ENCODE data around the gene WIPI1.
A peak's percentile ranks its signal among the peaks of the same experiment; 100 is the strongest.

Gene WIPI1

DNA sequence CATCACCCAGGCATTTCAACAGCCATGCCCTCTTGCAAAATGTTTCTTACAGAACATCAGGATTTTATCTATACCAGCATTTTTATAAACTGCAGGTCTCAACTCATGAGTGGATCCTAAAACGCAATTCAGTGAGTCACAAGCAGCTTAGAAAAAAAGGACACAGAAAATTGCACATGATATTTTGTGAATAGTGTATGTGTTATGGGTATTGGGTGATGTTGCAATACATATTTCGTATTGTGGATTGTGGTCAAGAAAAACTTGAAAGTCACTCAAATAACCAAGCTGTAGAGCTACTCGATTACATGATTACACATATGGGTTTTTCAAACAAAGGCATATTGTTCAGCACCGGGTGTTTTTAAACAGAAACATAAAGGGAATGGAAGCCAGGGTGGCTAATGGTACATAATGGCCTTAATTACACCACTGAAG is 1.4 kb downstream of the WIPI1 start:
- H3K27me3 ChIP-seq (replicated peaks) = no peaks in the 10 kb centered on the region
- no peak for TF ChIP-seq CTCF (IDR thresholded peaks at IDR 0.05; ENCODE audit: low read depth, low read length, missing control alignments)
- DNase-seq = peak; percentile 57
- H3K27ac ChIP-seq = peak overlapping the region; percentile 88
- peaks cover 15% of the 10 kb centered on the region for H3K36me3 ChIP-seq (replicated peaks)
- H3K4me3 ChIP-seq (ENCODE audit: low read depth, low read length) = peak overlapping the region; percentile 81
- in situ Hi-C loops (cut with HindIII; ENCODE audit: low pct_ligation_motif_present, low sequenced_read_pairs) = no loop called here

DNA sequence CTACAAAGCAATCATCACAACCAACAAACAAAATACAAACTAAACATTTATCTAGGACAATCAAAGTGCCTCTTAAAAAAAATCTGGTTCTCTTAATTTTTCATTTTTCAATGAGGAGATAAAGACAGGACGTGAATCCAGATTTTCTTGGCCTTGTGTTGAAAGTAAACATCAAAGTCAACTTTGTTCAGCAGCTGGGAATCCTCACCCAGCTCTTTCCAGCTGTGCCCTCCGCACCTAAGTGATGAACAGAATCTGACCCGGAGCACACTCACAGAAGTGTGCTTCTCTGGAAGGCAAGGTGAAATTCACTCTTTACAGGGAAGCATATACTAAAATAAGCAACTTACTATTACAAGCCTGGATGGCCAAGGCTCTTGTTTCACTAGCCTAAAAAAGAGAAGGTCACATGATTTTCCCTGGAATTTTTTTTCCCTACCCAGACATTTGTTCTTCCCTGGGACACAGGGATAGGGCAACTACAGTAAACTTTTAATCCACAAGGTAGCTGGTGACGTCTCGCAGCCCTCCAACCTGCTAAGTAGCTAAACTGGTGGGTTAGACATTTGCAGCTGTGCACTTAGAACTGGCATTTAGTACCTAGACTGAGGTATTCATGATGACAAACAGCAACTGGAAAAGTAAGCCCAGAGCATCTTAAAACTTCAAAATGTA is 3.2 kb downstream of the WIPI1 start:
- Histone ChIP-seq H3K27me3 (replicated peaks) (no peaks in the 10 kb centered on the region), H3K27ac (no peak overlapping the region), H3K4me3 (ENCODE audit: low read depth, low read length) (no peak overlapping the region), H3K36me3 (replicated peaks) (peaks cover 24% of the 10 kb centered on the region)
- in situ Hi-C loops (cut with HindIII; ENCODE audit: low pct_ligation_motif_present, low sequenced_read_pairs) = no loop called here
- no peak for DNase-seq
- no peak for TF ChIP-seq CTCF (IDR thresholded peaks at IDR 0.05; ENCODE audit: low read depth, low read length, missing control alignments)

GRCh38 chr17:68452724-68453290 is 4.5 kb downstream of the WIPI1 start:
- Histone ChIP-seq H3K4me3 (ENCODE audit: low read depth, low read length) (no peak overlapping the region), H3K27me3 (replicated peaks) (no peaks in the 10 kb centered on the region), H3K27ac (no peak overlapping the region), H3K36me3 (replicated peaks) (peaks cover 34% of the 10 kb centered on the region)
- in situ Hi-C loops (cut with HindIII; ENCODE audit: low pct_ligation_motif_present, low sequenced_read_pairs) = no loop called here
- TF ChIP-seq CTCF (IDR thresholded peaks at IDR 0.05; ENCODE audit: low read depth, low read length, missing control alignments) = no peak
- DNase-seq = no peak

DNA sequence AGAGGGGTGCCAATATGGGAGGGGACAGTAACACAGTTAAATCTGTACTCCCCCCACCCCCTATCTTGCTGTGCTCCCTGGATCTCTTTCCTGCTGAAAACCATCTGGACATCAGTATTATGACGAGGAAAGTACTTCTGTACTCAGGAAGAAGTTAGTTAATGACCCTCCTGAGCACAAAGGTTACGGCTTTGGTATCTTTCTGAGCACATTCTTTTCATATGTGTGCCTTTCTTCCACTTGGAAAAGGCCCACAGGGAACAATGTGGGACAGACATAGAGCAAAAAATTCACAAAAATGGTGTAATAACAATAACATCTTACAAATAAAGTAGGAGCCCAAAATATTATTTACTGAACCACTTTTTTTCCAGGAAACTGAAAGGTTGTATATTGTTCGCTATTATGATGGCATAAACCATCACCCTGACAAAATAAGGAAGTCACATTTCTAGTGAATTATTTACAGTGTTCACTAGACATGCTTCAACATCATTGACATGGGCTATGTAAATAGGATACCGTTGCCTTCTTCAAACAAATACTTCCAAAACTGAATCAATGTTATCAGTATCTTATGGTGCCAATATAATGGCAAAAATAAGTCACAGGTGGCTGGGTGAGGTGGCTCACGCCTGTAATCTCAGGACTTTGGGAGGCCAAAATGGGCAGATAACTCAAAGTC is 5.5 kb downstream of the WIPI1 start:
- in situ Hi-C loops (cut with HindIII; ENCODE audit: low pct_ligation_motif_present, low sequenced_read_pairs) = no loop called here
- DNase-seq = no peak
- no peak for TF ChIP-seq CTCF (IDR thresholded peaks at IDR 0.05; ENCODE audit: low read depth, low read length, missing control alignments)
- Histone ChIP-seq H3K4me3 (ENCODE audit: low read depth, low read length) (no peak overlapping the region), H3K27me3 (replicated peaks) (no peaks in the 10 kb centered on the region), H3K27ac (no peak overlapping the region), H3K36me3 (replicated peaks) (peaks cover 34% of the 10 kb centered on the region)

GRCh38 chr17:68450801-68451200 is 6.5 kb downstream of the WIPI1 start:
- no peak for TF ChIP-seq CTCF (IDR thresholded peaks at IDR 0.05; ENCODE audit: low read depth, low read length, missing control alignments)
- in situ Hi-C loops (cut with HindIII; ENCODE audit: low pct_ligation_motif_present, low sequenced_read_pairs) = no loop called here
- no peaks in the 10 kb centered on the region for H3K27me3 ChIP-seq (replicated peaks)
- no peak for DNase-seq
- no peak overlapping the region for H3K4me3 ChIP-seq (ENCODE audit: low read depth, low read length)
- H3K27ac ChIP-seq = no peak overlapping the region
- peaks cover 37% of the 10 kb centered on the region for H3K36me3 ChIP-seq (replicated peaks)

Measured in brain microvascular endothelial cell (primary cell).